ENCODE data around the gene MYO16. TPM values are rescaled to one million over a fixed set of nuclear protein-coding genes. Genes with fewer than 3 reads are reported as not detected.

The MYO16 gene
- total and polyA plus RNA-seq, 12 donors, result 0.56 to 2.4 (median 1.4) TPM

GRCh38 chr13:109028624-109029023, 399.2 kb downstream of the MYO16 start:
- H3K36me3 ChIP-seq (replicated peaks in 1 of 2), result no peaks in the 10 kb centered on the region
- intact Hi-C loops (cut with DNase I), result no loop called here
- H3K4me3 ChIP-seq, result no peak overlapping the region
- H3K27ac ChIP-seq, result no peak overlapping the region
- WGBS, 4 donors, result 87 to 91% (median 87%) methylated on average over 9 of the region's 9 CpGs
- no peaks in the 10 kb centered on the region for H3K4me1 ChIP-seq (replicated peaks in 1 of 2)
- DNase-seq, result no peak
- no peak for TF ChIP-seq CTCF (IDR thresholded peaks at IDR 0.05)
- no peak for TF ChIP-seq POLR2A (IDR thresholded peaks at IDR 0.05)
- H3K9me3 ChIP-seq (replicated peaks in 1 of 3), result no peaks in the 10 kb centered on the region
- no peaks in the 10 kb centered on the region for H3K27me3 ChIP-seq

GRCh38 chr13:109033090-109033489, 403.7 kb downstream of the MYO16 start:
- no peak overlapping the region for H3K27ac ChIP-seq
- H3K9me3 ChIP-seq (replicated peaks in 1 of 3), result no peaks in the 10 kb centered on the region
- no peak for DNase-seq
- TF ChIP-seq POLR2A (IDR thresholded peaks at IDR 0.05) (no peak), CTCF (IDR thresholded peaks at IDR 0.05) (no peak)
- intact Hi-C loops (cut with DNase I), result no loop called here
- H3K36me3 ChIP-seq (replicated peaks in 1 of 2), result no peaks in the 10 kb centered on the region
- WGBS, 4 donors, result 82 to 91% (median 89%) methylated on average over 7 of the region's 7 CpGs
- no peaks in the 10 kb centered on the region for H3K27me3 ChIP-seq
- H3K4me1 ChIP-seq (replicated peaks in 1 of 2), result no peaks in the 10 kb centered on the region
- no peak overlapping the region for H3K4me3 ChIP-seq

GRCh38 chr13:109036078-109036780, 406.8 kb downstream of the MYO16 start:
- intact Hi-C loops (cut with DNase I), result no loop called here

GRCh38 chr13:109043636-109044035, 414.2 kb downstream of the MYO16 start:
- Histone ChIP-seq H3K36me3 (replicated peaks in 1 of 2) (no peaks in the 10 kb centered on the region), H3K27me3 (no peaks in the 10 kb centered on the region), H3K4me1 (replicated peaks in 1 of 2) (no peaks in the 10 kb centered on the region), H3K27ac (no peak overlapping the region), H3K4me3 (no peak overlapping the region), H3K9me3 (replicated peaks in 1 of 3) (no peaks in the 10 kb centered on the region)
- WGBS, 4 donors, result 72 to 84% (median 82%) methylated on average over 3 of the region's 3 CpGs
- DNase-seq, result no peak
- no peak for TF ChIP-seq POLR2A (IDR thresholded peaks at IDR 0.05)
- no peak for TF ChIP-seq CTCF (IDR thresholded peaks at IDR 0.05)
- intact Hi-C loops (cut with DNase I), result no loop called here

More at GRCh38 chr13:109036078-109036780, 406.8 kb downstream of the MYO16 start:
- H3K27ac ChIP-seq, result no peak overlapping the region
- H3K4me3 ChIP-seq, result no peak overlapping the region
- no peaks in the 10 kb centered on the region for H3K4me1 ChIP-seq (replicated peaks in 1 of 2)
- no peak for DNase-seq
- 84 to 87% (median 87%) methylated on average over 7 of the region's 7 CpGs for WGBS, 4 donors
- H3K27me3 ChIP-seq, result no peaks in the 10 kb centered on the region
- H3K9me3 ChIP-seq (replicated peaks in 1 of 3), result no peaks in the 10 kb centered on the region
- TF ChIP-seq POLR2A (IDR thresholded peaks at IDR 0.05) (no peak), CTCF (IDR thresholded peaks at IDR 0.05) (no peak)
- H3K36me3 ChIP-seq (replicated peaks in 1 of 2), result no peaks in the 10 kb centered on the region
